Activated T-cell treated with anti-CD3 and anti-CD28 coated beads, Interleukin-2, amount 50 U/mL, for 4 hours (primary cell): Measurements from ENCODE around the gene RALY. TPM values are rescaled to one million over a fixed set of nuclear protein-coding genes. Genes with fewer than 3 reads are reported as not detected.

Experiments used
- total RNA-seq, 3 donors: library from RNA; stranded (reverse); gene quantifications; one replicate each; pipeline ENCODE4 v1.2.1, GENCODE V29; 2021

The RALY gene
- total RNA-seq, 3 donors from 2014 or later: 142 to 148 (median 144) TPM

Other genes with a start within 250 kb of the RALY start
- 10 to 100 TPM; 71.1 to 80.0 (median 71.7) TPM for gene CHMP4B, start 182.6 kb upstream of the RALY start, total RNA-seq
- 100 to 1,000 TPM; 128 to 132 (median 130) TPM for gene EIF2S2, start 118.3 kb downstream of the RALY start, total RNA-seq
- gene ASIP, start 247.5 kb downstream of the RALY start, total RNA-seq: not detected